ENCODE results near the gene NLRP8.

- TF ChIP-seq CTCF (conservative IDR thresholded peaks at IDR 0.05) (no peak), ZFX (IDR thresholded peaks at IDR 0.05) (no peak)
Measured at GRCh38 chr19:55923556-55923955, 24.1 kb upstream of the NLRP8 start.
